C4-2B (cell line): Measurements from ENCODE around the gene IGSF9.

Experiments
- H3K27ac ChIP-seq: fragments of 450-650 bp; 2 replicates; pipeline ENCODE4 v1.5.1; 2017
- ZFX ChIP-seq: fragments of 450-650 bp; IDR thresholded peaks from 2 replicates; pipeline ENCODE4 v1.6.1; 2017
- TF ChIP-seq, protein P1 (sequence below): fragments of 450-650 bp; conservative IDR thresholded peaks from 2 replicates; pipeline ENCODE4 v1.5.1; 2017; ENCODE audit warnings: mild to moderate bottlenecking

The IGSF9 gene

DNA sequence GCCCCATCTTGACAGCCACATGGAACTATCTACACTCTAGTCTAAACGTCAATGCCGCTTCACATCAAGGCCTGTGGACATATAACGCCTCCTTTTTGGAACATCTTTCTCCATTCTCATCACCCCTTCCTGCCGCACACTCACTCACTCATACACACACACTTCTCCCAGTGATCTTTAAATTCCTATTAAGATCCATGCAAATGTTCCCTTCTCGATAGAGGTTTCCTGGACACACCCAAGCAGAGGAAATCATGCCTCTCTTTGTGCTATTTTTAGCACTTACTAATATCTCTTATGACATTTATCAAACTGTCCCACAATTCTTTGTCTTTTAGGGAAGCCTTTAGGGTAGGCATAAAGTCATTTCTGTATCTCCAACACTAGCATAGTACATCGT lies 36.9 kb upstream of the IGSF9 start:
- H3K27ac ChIP-seq: no peak overlapping the region
- no peak for TF ChIP-seq ZFX
- TF ChIP-seq, protein P1, sequence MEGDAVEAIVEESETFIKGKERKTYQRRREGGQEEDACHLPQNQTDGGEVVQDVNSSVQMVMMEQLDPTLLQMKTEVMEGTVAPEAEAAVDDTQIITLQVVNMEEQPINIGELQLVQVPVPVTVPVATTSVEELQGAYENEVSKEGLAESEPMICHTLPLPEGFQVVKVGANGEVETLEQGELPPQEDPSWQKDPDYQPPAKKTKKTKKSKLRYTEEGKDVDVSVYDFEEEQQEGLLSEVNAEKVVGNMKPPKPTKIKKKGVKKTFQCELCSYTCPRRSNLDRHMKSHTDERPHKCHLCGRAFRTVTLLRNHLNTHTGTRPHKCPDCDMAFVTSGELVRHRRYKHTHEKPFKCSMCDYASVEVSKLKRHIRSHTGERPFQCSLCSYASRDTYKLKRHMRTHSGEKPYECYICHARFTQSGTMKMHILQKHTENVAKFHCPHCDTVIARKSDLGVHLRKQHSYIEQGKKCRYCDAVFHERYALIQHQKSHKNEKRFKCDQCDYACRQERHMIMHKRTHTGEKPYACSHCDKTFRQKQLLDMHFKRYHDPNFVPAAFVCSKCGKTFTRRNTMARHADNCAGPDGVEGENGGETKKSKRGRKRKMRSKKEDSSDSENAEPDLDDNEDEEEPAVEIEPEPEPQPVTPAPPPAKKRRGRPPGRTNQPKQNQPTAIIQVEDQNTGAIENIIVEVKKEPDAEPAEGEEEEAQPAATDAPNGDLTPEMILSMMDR: no peak

DNA sequence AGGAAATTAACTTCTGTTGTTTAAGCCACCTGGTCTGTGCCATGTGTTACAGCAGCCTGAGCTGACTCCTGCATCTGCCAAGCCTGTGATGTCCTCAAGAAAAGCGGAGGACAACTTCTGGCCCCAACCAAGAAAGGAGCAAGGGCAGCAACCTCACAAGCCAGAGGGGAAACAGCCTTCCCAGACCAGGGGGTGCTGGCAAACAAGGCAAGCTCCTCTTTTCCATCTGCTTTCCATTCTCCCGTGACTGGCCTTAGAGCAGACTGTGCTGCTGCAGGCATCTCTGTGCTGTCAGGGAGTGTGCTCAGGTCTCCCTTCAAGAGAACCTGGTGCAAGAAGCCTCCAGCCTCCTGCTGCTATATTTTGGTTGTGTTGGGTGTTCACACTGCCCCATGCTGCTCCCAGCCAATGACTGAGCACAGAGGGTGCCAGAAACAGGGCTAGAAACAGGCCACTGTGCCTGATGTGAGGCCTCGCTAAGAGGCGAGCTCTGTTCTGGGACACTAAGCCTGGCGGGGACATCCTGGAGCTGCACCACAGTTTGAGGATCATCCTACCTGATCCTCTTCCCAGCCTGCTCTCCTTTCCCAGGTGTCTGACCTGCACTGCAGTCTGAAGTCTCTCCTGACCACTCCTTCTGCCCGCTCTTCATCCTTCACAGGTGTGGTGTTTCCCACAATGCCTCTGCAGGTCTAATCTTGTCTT lies 36.1 kb upstream of the IGSF9 start:
- no peak overlapping the region for H3K27ac ChIP-seq
- TF ChIP-seq, protein P1: no peak
- TF ChIP-seq ZFX: no peak

GRCh38 chr1:159980786-159981185 lies 35.4 kb upstream of the IGSF9 start:
- TF ChIP-seq, protein P1: no peak
- TF ChIP-seq ZFX: no peak
- H3K27ac ChIP-seq: no peak overlapping the region

- TF ChIP-seq, protein P1: no peak
- no peak for TF ChIP-seq ZFX
These were observed 34.7 kb upstream of the IGSF9 start for GRCh38 chr1:159980076-159980475.

DNA sequence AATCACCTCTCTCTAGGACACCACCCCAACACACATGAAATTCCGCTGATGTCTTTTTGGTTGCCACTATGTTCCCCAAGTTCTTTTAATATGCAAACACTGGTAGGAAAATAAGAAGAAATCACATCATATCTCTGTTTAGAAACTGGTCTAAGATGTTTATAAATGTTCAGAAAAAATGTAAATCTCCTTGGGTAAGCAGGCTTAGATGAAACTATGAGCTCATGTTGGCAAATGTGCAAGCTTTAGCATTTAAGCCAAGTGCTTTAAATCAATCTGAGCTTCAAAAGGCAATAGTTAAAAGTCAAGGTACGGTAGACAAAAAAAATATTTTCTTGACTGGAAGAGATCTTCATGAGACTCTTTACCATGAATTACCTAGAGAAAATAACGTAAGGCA lies 33.8 kb upstream of the IGSF9 start:
- TF ChIP-seq, protein P1: no peak
- no peak for TF ChIP-seq ZFX

More at GRCh38 chr1:159980076-159980475, 34.7 kb upstream of the IGSF9 start:
- H3K27ac ChIP-seq: no peak overlapping the region

GRCh38 chr1:159978107-159978398 lies 32.6 kb upstream of the IGSF9 start:
- TF ChIP-seq, protein P1: no peak
- no peak for TF ChIP-seq ZFX
- no peak overlapping the region for H3K27ac ChIP-seq

More for the DNA sequence above, 33.8 kb upstream of the IGSF9 start:
- H3K27ac ChIP-seq: no peak overlapping the region

- no peak for TF ChIP-seq ZFX
- TF ChIP-seq, protein P1: no peak
- no peak overlapping the region for H3K27ac ChIP-seq
These were observed 32.1 kb upstream of the IGSF9 start for GRCh38 chr1:159977364-159978106.
